Stimulated activated CD8-positive, alpha-beta memory T cell treated with anti-CD3 and anti-CD28 coated beads, Interleukin-15, amount 100 ng/mL, for 48 hours (primary cell): Measurements from ENCODE around the gene LRRC17.
"Not testable (repeated sequence)": the region's sequence is repeated elsewhere in the genome, so short reads cannot be mapped to it uniquely, and the experiment has no call there.

Experiments used
- DNase-seq, 2 donors: peaks; one replicate each; pipeline ENCODE4 v3.0.0-alpha.2; 2020; ENCODE audit warnings: low read depth in 2 of 2

The LRRC17 gene

DNA sequence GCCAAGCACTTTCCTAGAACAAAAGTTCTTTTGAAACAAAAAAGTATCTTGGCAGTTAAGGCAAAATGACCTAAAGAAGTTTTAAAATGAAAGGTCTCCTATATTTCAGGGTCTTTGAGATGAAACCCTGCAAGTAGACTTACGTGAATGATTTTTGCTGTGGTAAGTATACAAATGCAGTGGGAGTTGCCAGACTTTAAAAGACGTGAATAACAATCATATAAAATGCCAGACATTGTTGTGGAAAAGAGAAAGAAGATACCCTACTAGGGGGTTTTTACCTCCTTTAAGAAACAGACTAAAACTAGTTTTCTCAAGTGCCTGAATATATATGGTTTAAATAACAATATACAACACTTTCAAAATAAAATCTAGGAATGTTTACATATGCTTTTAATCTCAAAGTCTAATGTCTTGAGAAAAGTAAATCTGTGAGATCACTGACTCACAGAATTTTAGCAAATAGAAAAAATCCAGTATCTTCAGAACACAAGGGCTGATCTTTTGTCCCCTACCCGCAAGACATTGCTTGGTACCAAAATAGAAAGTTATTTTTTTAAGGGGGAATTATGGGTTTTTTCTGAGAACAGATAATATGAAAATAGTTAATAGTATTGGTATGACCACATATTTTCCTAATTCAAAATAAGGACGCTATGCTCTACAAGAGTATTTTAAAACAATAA is 29.5 kb downstream of the LRRC17 start:
- no peak for DNase-seq

DNA sequence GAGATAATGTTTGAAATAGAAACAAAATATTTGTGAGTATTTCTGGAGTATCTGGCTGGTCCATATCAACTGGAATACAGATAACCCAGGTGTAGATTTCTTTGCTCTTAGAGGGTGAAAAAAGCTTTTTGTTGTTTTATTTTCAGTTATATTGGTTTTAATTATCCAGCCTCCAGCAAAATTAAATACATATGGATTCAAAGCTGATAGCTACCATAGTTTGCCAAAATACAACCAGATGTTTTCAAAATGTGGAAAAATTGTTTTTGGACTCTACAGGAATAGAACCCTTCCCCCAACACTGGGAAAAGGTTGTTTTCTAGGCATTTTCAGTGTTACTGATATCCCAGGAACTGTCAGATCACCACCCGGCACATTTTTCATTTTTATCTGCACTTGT is 30.1 kb downstream of the LRRC17 start:
- no peak for DNase-seq

DNA sequence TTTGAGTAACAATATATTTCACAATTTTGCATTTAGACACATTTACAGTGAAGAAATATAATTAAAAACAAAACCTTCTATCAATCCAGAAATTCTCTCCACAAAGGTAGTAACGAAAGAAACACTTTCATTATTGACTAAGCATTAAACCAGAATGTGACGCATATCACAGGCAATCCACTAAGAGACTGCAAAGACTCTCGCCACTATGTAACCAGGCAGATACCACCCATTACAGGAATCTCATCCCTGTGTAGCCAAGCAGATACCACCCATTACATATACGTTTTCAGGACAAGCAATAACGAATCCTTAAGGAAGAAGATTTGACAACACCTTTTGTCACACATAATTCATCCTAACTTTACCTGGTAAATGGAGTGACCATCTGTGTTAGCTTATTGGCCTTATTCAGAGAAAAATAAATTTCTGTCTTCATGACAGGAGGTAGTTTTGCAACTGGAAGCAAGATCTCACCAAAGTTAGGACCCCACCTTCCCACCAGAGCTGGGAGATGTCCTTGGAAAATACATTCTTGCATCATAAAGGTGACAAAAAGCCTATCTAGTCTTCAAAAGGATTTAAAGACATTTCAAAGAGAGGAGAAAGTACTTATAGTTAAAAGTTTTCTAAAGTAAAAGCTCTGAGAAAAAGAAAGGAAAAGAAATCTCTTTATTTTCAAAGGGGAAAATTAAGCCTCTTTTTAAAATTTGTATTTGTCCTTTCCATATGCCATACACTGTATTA is 30.8 kb downstream of the LRRC17 start:
- no peak for DNase-seq

DNA sequence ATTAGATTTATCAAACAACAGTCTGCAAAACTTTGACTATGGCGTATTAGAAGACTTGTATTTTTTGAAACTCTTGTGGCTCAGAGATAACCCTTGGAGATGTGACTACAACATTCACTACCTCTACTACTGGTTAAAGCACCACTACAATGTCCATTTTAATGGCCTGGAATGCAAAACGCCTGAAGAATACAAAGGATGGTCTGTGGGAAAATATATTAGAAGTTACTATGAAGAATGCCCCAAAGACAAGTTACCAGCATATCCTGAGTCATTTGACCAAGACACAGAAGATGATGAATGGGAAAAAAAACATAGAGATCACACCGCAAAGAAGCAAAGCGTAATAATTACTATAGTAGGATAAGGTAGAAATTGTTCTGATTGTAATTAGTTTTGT is 31.4 kb downstream of the LRRC17 start:
- no peak for DNase-seq

DNA sequence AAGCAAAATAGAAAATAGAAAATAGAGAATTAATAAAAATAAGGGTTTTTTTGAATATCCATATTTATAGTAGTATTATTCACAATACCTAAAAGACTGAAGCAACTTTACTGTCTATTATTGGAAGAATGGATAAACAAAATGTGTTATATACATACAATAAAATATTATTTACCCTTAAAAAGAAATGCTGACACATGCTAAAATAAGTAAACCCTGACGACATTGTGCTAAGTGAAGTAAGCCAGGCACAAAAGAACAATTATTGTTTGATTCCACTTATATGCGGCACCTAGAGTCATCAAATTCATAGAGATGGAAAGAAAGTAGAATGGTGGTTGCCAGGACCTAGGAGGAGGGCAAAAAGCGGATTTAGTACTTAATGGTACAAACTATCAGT is 39.0 kb downstream of the LRRC17 start:
- no peak for DNase-seq

DNA sequence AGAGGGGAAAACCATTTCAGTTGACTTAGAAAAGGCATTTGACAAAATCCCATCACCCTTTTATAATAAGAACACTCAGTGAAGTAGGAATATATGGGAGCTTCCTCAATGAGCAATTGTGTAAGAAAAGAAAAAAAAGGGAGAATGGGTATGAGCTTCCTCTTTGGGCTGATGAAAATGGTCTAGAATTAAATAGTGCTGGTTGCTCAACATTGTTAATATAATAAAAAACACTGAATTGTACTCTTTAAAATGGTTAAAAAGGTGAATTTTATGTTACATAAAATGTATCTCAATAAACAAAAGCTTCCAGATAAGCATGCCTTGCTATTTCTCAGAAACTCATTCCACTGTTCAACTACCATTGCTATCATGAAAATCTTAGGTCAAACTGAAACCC is 40.6 kb downstream of the LRRC17 start:
- no peak for DNase-seq

DNA sequence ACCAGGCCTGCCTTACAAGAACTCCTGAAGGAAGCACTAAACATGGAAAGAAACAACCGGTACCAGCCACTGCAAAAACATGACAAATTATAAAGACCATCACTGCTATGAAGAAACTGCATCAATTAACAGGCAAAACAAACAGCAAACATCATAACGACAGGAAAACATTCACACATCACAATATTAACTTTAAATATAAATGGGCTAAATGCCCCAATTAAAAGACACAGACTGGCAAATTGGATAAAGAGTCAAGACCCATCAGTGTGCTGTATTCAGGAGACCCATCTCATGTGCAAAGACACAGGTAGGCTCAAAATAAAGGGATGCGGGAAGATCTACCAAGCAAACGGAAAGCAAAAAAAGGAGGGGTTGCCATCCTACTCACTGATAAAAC is 41.6 kb downstream of the LRRC17 start:
- not testable (repeated sequence) for DNase-seq

DNA sequence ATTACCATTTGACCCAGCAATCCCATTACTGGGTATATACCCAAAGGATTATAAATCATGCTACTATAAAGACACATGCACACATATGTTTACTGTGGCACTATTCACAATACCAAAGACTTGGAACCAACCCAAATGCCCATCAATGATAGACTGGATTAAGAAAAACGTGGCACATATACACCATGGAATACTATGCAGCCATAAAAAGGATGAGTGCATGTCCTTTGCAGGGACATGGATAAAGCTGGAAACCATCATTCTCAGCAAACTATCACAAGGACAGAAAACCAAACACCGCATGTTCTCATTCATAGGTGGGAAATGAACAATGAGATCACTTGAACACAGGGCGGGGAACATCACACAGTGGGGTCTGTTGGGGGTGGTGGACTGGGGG is 45.2 kb downstream of the LRRC17 start:
- DNase-seq, result not testable (repeated sequence)

DNA sequence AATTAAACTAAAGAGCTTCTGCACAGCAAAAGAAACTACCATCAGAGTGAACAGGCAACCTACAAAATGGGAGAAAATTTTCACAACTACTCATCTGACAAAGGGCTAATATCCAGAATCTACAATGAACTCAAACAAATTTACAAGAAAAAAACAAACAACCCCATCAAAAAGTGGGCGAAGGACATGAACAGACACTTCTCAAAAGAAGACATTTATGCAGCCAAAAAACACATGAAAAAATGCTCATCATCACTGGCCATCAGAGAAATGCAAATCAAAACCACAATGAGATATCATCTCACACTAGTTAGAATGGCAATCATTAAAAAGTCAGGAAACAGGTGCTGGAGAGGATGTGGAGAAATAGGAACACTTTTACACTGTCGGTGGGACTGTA is 49.2 kb downstream of the LRRC17 start:
- not testable (repeated sequence) for DNase-seq

DNA sequence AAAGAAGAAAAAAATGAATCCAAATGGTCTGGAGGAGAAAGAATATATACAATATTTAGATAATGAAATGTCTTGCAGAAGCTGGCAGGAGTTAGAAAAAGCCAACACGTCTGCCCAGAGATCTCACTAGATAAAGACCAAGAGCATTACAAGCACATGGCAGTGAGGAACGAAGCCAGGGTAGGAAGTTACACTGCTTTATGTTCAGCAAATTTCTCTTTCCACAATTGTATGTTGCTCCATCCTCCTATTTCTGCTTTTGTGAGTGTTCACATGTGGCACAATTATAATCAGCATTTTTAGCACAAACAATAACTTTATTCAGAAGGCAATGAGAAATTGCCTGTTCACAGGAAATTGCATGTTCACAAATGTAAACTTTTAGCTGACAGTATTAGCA is 53.7 kb downstream of the LRRC17 start:
- no peak for DNase-seq

DNA sequence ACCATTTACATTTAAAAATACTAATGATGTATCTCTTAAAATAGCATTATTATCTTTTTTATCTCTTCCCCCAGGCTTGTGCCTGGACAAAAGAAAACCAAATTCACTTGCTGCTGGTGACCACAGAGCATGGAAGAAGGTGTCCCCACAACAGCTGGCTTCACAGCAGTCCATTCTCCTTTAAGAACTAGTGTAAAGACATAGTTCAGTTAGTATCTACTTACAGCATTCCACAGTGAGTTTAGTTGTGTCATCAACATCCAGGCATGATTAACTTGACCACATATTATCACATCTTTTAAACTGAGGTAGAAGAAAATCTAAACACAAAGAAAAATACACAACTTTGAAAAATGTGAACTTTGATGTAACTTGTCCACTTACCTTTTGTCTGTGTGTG is 55.0 kb downstream of the LRRC17 start:
- DNase-seq, result no peak

DNA sequence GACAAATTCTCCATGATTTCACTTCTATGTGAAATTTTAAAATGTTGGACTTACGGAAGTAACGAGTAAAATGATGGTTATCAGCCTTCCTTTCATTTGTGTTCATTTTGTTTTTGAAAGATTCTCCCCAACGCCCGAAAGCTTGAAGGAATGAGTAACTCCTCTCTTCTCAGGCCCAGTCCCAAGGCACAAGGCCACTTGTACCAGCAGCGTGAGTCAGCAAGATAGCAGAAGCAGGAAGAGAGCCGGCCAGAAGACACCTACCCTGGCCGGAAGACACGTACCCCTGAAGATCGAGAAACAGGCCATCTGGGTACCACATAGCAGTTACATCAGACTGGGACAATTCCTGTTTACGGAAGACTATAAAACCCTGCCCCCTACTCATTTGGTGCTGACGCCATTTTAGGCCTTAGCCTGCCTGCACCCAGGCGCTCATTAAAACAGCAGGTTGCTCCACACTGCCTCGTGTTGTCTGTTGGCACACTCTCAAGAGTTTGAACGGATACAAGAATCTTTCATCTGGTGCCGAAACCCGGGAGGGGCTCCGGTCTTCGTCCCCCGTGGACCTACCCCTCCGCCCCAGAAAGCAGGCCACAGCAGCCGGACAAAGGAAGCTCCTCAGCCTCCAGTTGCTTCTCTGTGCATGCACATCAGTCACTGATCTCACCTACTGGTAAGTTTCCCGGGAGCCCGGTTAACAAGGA is 60.4 kb downstream of the LRRC17 start:
- no peak for DNase-seq

DNA sequence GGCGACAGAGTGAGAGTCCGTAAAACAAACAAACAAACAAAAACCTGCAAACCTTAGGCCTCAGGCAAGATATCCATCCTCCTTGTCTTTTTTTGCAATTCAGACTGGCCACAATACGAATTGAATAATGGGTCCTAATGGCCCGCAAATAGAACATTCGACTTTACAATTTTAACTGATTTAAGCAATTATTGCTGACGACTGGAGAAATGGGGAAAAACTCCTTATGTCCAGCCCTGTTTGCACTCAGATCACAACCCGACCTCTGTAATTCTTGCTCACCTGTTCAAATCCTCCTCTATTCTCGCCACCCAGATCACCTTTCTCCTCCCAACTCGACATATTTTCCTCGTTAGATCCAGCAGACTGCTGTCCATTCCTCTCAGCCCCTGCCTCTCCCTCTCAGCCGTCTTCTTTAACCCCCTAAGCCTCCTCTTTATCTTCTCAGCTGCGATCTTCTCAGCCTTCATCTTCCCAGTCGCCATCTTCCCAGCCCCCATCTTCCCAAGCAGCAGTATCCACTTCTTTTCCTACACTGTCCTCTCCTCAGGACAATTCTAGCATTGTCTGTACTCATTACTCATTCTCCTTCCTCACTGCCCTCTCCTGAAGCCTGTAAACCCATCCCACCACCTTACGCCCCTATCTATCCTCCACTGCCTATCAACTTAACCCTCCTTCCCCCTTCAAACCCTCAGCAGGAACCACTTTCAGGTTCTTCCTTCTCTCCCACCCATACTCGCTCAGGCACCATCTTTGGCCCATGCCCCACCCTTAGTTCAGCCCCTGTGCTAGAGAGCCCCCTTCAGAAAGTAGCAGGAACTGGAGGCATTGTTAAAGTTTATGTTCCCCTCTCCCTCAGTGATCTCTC is 61.8 kb downstream of the LRRC17 start:
- no peak for DNase-seq

DNA sequence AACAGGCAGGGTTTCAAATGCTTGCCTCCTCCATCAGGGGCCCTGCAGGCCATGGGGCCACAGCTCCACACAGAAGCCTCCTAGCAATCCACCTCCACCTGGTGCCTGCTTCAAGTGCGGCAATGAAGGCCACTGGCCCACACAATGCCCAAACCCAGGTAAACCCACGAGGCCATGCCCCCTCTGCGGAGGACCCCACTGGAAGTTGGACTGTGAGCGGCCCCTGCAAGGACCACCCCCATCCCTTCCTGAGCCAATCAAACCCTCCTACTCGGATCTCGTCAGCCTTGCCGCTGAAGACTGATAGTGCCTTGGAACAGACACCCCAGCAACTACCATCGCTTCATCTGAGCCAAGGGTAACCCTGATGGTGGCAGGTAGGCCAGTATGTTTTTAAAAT is 63.1 kb downstream of the LRRC17 start:
- no peak for DNase-seq

DNA sequence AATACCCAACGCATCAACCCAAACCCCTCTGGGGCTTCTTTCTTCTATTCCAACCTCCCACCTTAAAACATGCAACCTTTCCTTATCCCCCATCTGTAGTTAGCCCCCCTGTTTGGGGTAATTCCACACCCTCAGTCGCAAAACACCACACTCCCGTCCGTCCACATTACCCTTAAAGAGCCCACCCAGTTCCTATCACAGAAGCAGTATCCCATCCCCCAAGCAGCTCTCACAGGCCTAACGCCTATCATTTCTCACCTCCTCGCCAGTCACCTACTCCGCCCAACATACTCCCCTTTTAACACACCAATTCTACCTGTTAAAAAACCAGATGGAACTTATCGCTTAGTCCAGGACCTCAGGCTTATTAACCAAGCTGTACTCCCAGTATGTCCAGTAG is 63.7 kb downstream of the LRRC17 start:
- DNase-seq, result no peak

DNA sequence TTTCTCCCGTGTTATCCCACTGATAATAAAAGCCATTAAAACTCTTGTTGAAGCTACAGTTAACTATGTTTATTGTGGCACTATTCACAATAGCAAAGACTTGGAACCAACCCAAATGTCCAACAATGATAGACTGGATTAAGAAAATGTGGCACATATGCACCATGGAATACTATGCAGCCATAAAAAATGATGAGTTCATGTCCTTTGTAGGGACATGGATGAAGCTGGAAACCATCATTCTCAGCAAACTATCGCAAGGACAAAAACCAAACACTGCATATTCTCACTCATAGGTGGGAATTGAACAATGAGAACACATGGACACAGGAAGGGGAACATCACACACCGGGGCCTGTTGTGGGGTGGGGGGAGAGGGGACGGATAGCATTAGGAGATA is 64.8 kb downstream of the LRRC17 start:
- DNase-seq, result not testable (repeated sequence)

DNA sequence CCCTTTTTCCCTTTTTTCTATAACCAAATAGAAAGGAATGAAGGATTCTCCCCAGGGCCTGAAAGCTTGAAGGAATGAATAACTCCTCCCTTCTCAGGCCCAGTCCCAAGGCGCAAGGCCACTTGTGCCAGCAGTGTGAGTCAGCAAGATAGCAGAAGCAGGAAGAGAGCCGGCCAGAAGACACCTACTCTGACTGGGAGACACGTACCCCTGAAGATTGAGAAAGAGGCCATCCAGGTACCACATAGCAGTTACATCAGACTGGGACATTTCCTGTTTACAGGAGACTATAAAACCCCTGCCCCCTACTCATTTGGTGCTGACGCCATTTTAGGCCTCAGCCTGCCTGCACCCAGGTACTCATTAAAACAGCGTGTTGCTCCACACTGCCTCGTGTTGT is 65.5 kb downstream of the LRRC17 start:
- DNase-seq, result no peak

DNA sequence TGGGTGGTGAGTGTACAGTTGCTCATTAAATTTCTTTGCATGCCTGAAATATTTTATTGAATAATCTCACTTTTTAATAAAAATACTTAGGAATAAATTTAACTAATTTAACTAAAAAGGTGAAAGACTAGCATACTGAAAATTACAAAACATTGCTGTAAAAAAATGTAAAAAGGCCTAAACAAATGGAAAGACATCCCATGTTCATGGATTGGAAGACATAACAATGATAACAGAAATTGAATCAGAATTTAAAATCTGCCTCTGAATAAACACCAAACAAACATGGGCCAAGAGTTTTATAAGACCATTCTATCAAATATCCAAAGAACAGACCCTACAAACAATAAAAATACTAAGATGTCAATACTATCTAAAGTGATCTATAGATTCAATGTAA is 66.9 kb downstream of the LRRC17 start:
- DNase-seq, result no peak

DNA sequence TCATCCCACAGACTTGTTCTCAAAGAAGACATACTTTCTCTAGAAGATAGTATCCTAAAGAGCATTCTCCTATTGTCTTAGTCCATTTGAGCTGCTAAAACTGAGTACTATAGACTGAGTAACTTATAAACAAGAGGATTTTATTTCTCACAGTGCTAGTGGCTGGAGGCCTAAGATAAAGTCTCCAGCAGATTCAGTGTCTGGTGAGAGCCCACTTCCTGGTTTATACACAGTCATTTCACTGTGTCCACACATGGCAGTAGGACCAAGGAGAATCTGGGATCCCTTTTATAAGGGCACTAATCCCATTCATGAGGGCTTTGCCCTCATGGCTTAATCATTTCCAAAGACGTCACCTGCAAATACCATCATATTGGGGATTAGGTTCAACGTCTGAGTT is 68.7 kb downstream of the LRRC17 start:
- DNase-seq, result no peak

DNA sequence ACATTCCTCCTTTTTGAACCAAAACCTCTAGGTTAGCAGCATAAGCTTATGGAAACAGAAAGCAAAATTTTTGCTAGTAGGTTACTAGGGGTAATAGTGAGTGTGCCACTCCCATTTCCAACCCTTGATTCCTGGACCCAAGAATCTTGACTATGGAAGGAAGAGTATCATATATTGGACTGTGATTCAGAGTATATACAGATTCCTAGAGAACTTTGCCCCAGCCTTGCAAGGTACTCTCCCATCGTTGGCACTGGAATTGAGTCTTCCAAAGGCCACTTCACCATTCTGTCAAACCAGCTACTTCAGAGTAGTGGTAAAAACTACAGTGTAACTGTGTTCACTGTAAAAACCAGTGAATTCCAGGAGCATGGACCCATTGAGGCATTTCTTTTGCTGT is 69.4 kb downstream of the LRRC17 start:
- no peak for DNase-seq

DNA sequence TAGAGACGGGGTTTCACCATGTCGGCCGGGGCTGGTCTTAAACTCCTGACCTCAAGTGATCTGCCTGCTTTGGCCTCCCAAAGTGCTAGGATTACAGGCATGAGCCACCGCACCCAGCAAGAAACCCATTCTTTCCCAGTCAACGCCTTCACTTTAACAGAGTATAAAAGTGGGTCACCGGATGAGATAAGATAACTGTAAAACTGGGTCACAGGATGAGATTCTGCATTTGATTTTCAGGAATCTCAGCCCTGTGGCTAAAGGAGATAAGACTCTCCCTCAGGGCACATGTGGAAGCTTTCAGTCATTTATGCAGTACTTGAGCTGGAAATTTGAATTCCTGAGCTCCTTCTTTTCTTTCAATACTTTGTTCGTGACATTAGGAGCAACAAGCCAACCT is 70.8 kb downstream of the LRRC17 start:
- DNase-seq, result no peak

DNA sequence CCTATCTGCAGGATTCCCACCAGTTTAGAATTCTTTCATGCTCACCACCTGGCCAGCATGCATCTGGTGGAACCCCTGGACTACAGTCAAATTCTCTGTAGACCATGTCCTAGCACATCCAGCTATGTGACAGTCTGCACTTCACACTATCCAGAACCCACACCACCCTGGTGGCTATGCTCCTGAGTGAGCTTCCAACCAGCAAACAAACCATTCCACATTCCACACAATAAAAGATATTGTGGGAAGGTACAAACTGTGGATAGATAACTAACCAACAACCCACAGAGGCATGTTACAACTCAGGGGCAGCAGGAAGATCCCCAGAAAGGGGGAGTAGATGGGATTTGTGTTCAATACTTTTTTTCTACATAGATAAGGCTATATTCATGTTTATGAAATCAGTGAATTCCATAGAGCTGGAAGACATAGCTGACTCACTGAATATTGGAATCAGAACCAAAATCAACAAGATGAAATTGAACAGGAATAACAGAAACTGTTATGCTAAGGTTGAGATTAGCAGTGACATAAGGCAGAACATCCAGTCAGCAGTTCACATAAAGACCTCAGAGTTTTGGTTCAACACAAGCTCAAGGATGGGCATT is 72.5 kb downstream of the LRRC17 start:
- DNase-seq, result no peak
